T-helper 1 cell treated with Interleukin-12 subunit alpha and Interleukin-12 subunit beta and Interleukin-4 antibody, amounts not matched to agents 30 μg/mL and 1 μg/mL, for 36 hours (primary cell): Measurements from ENCODE around the gene DLGAP4.

Source experiments
- H3K27ac Mint-ChIP-seq: one replicate; pipeline ENCODE4 v1.8.0; 2021; ENCODE audit warnings: mild to moderate bottlenecking, mixed read lengths
- H3K27me3 Mint-ChIP-seq: one replicate; pipeline ENCODE4 v1.8.0; 2021; ENCODE audit warnings: low read depth, mixed read lengths
- H3K36me3 Mint-ChIP-seq: one replicate; pipeline ENCODE4 v1.8.0; 2021; ENCODE audit warnings: low read depth, mixed read lengths
- H3K4me1 Mint-ChIP-seq: one replicate; pipeline ENCODE4 v1.8.0; 2021; ENCODE audit warnings: low read depth, mixed read lengths
- H3K4me3 Mint-ChIP-seq: one replicate; pipeline ENCODE4 v1.8.0; 2021; ENCODE audit warnings: mild to moderate bottlenecking, moderate library complexity, mixed read lengths
- H3K9me3 Mint-ChIP-seq: one replicate; pipeline ENCODE4 v1.8.0; 2021; ENCODE audit warnings: mixed read lengths

Gene DLGAP4

GRCh38 chr20:36454332-36454697 lies 148.2 kb downstream of the DLGAP4 start:
- Mint-ChIP-seq H3K27me3 (peaks cover 7% of the 10 kb centered on the region), H3K4me1 (no peaks in the 10 kb centered on the region), H3K9me3 (no peaks in the 10 kb centered on the region), H3K4me3 (no peak overlapping the region), H3K27ac (no peak overlapping the region), H3K36me3 (no peaks in the 10 kb centered on the region)

GRCh38 chr20:36454698-36455427 lies 148.7 kb downstream of the DLGAP4 start:
- Mint-ChIP-seq H3K9me3 (no peaks in the 10 kb centered on the region), H3K36me3 (no peaks in the 10 kb centered on the region), H3K4me3 (no peak overlapping the region), H3K27me3 (peaks cover 7% of the 10 kb centered on the region), H3K27ac (no peak overlapping the region), H3K4me1 (no peaks in the 10 kb centered on the region)

- Mint-ChIP-seq H3K9me3 (no peaks in the 10 kb centered on the region), H3K4me1 (peaks cover 5% of the 10 kb centered on the region), H3K4me3 (no peak overlapping the region), H3K27ac (no peak overlapping the region), H3K27me3 (peaks cover 7% of the 10 kb centered on the region), H3K36me3 (no peaks in the 10 kb centered on the region)
Observed at GRCh38 chr20:36455972-36456625, 150.0 kb downstream of the DLGAP4 start.

GRCh38 chr20:36460648-36461599 lies 154.8 kb downstream of the DLGAP4 start:
- Mint-ChIP-seq H3K27me3 (peaks cover 1% of the 10 kb centered on the region), H3K4me1 (peaks cover 33% of the 10 kb centered on the region), H3K36me3 (no peaks in the 10 kb centered on the region), H3K27ac (peak overlapping the region; percentile 76), H3K9me3 (no peaks in the 10 kb centered on the region), H3K4me3 (peak overlapping the region; percentile 65)

GRCh38 chr20:36461600-36462439 lies 155.7 kb downstream of the DLGAP4 start:
- Mint-ChIP-seq H3K4me1 (peaks cover 42% of the 10 kb centered on the region), H3K4me3 (peak overlapping the region; percentile 92), H3K36me3 (no peaks in the 10 kb centered on the region), H3K9me3 (no peaks in the 10 kb centered on the region), H3K27ac (peak overlapping the region; percentile 93), H3K27me3 (no peaks in the 10 kb centered on the region)

GRCh38 chr20:36462440-36463211 lies 156.5 kb downstream of the DLGAP4 start:
- peaks cover 50% of the 10 kb centered on the region for H3K4me1 Mint-ChIP-seq
- peak overlapping the region; percentile 93 for H3K27ac Mint-ChIP-seq
- peak overlapping the region; percentile 92 for H3K4me3 Mint-ChIP-seq
- no peaks in the 10 kb centered on the region for H3K27me3 Mint-ChIP-seq
- no peaks in the 10 kb centered on the region for H3K36me3 Mint-ChIP-seq
- no peaks in the 10 kb centered on the region for H3K9me3 Mint-ChIP-seq

GRCh38 chr20:36463212-36464061 lies 157.3 kb downstream of the DLGAP4 start:
- H3K4me1 Mint-ChIP-seq: peaks cover 56% of the 10 kb centered on the region
- H3K27me3 Mint-ChIP-seq: no peaks in the 10 kb centered on the region
- H3K4me3 Mint-ChIP-seq: peak overlapping the region; percentile 92
- H3K9me3 Mint-ChIP-seq: no peaks in the 10 kb centered on the region
- H3K36me3 Mint-ChIP-seq: no peaks in the 10 kb centered on the region
- H3K27ac Mint-ChIP-seq: peak overlapping the region; percentile 93

GRCh38 chr20:36465109-36466080 lies 159.3 kb downstream of the DLGAP4 start:
- Mint-ChIP-seq H3K27me3 (no peaks in the 10 kb centered on the region), H3K4me1 (peaks cover 61% of the 10 kb centered on the region), H3K9me3 (no peaks in the 10 kb centered on the region), H3K27ac (peak overlapping the region; percentile 84), H3K36me3 (peaks cover 4% of the 10 kb centered on the region), H3K4me3 (peak overlapping the region; percentile 73)

- Mint-ChIP-seq H3K4me3 (peak overlapping the region; percentile 73), H3K27me3 (no peaks in the 10 kb centered on the region), H3K36me3 (peaks cover 6% of the 10 kb centered on the region), H3K4me1 (peaks cover 61% of the 10 kb centered on the region), H3K27ac (peak overlapping the region; percentile 84), H3K9me3 (no peaks in the 10 kb centered on the region)
Observed at GRCh38 chr20:36466089-36466488, 159.9 kb downstream of the DLGAP4 start.

- peaks cover 9% of the 10 kb centered on the region for H3K36me3 Mint-ChIP-seq
- no peaks in the 10 kb centered on the region for H3K27me3 Mint-ChIP-seq
- peak overlapping the region; percentile 73 for H3K4me3 Mint-ChIP-seq
- H3K27ac Mint-ChIP-seq: peak overlapping the region; percentile 84
- no peaks in the 10 kb centered on the region for H3K9me3 Mint-ChIP-seq
- H3K4me1 Mint-ChIP-seq: peaks cover 64% of the 10 kb centered on the region
Observed at GRCh38 chr20:36467076-36467999, 161.2 kb downstream of the DLGAP4 start.
